GM12875 (cell line): ENCODE data around the gene MBD4.

ENCODE experiments used
- H3K4me3 ChIP-seq: one replicate; pipeline ENCODE4 v1.5.1; 2011; ENCODE audit warnings: low read depth, low read length, control low read depth
- TF ChIP-seq, protein P1 (sequence below): IDR thresholded peaks from 2 replicates; pipeline ENCODE4 v1.5.1; 2011; ENCODE audit warnings: low read depth, mild to moderate bottlenecking, control low read depth, inconsistent platforms, low read length, moderate library complexity, borderline replicate concordance; ENCODE audit not compliant: insufficient read depth

Gene MBD4

GRCh38 chr3:129448186-129448895 lies 8.6 kb upstream of the MBD4 start:
- no peak overlapping the region for H3K4me3 ChIP-seq

GRCh38 chr3:129446926-129447325 lies 7.2 kb upstream of the MBD4 start:
- no peak overlapping the region for H3K4me3 ChIP-seq

More at GRCh38 chr3:129448186-129448895, 8.6 kb upstream of the MBD4 start:
- TF ChIP-seq, protein P1, sequence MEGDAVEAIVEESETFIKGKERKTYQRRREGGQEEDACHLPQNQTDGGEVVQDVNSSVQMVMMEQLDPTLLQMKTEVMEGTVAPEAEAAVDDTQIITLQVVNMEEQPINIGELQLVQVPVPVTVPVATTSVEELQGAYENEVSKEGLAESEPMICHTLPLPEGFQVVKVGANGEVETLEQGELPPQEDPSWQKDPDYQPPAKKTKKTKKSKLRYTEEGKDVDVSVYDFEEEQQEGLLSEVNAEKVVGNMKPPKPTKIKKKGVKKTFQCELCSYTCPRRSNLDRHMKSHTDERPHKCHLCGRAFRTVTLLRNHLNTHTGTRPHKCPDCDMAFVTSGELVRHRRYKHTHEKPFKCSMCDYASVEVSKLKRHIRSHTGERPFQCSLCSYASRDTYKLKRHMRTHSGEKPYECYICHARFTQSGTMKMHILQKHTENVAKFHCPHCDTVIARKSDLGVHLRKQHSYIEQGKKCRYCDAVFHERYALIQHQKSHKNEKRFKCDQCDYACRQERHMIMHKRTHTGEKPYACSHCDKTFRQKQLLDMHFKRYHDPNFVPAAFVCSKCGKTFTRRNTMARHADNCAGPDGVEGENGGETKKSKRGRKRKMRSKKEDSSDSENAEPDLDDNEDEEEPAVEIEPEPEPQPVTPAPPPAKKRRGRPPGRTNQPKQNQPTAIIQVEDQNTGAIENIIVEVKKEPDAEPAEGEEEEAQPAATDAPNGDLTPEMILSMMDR, result no peak

GRCh38 chr3:129445471-129445870 lies 5.7 kb upstream of the MBD4 start:
- TF ChIP-seq, protein P1, result no peak
- no peak overlapping the region for H3K4me3 ChIP-seq

More at GRCh38 chr3:129446926-129447325, 7.2 kb upstream of the MBD4 start:
- TF ChIP-seq, protein P1, result no peak

GRCh38 chr3:129442947-129443346 lies 3.2 kb upstream of the MBD4 start:
- H3K4me3 ChIP-seq, result no peak overlapping the region
- TF ChIP-seq, protein P1, result no peak

DNA sequence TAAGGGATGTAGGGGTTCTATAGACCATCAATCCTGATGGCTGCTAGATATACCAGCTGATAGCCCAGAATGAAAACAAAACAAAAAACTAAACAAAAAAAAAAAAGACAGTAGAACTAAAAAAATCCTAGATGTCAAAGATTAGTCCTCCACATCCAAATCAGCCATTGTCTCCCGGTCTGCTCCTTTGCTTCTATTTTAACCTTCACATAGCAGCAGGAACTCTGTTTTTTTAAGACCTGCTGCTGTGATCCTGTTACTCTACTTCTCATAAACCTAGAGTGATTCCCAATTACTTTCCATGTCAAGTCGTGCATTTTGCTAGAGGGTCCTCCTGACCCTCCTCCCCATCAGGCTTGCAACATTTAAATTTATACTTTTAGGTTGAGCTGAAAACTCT lies 2.7 kb upstream of the MBD4 start:
- H3K4me3 ChIP-seq, result no peak overlapping the region
- TF ChIP-seq, protein P1, result no peak

DNA sequence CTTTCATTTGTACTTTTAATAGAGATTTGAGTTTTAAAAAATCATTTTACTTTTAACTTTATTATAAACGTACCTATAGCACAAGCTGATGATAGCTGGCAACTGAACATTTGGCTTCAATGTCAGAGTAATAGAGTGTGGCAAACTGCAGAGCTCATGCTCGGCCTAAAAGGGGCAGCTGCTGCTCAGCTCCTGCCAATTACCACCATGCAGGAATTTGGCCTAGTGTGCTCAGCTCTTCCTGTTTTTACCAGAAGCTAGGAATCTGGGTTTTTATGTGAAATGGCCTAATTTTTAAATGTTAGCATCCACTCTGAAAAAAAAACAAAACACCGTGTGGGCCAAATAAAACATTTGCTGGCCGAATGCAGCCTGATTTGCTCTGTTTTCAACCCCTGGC lies 2.0 kb upstream of the MBD4 start:
- TF ChIP-seq, protein P1, result no peak
- H3K4me3 ChIP-seq, result no peak overlapping the region

DNA sequence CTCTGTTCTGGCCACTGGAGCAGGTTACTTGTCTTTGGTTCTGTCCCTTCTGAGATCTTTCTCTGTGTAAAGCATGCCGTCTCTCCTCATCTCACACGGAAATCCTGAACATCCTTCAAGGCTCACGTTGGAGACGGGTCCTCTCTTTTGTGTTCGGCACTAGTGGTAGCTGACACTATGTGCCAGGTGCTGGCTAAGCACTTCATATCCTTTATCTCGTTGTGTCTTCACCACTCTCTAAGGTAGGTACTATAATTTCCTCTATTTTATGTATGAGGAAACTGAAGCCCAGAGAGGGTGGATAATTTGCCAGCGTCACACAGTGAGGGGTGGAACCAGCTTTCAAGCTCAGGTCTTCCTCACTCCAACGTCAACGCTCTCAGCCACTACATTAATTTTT lies 1.5 kb upstream of the MBD4 start:
- peak overlapping the region; percentile 95 for H3K4me3 ChIP-seq
- TF ChIP-seq, protein P1, result no peak
